Neuronal stem cell (in vitro differentiated cells): ENCODE results near the gene KLRC4.
A peak's percentile ranks its signal among the peaks of the same experiment; 100 is the strongest.

Experiments
- DNase-seq: peaks from one replicate; pipeline ENCODE4 v3.0.0-alpha.2; 2013; ENCODE audit warnings: low spot score
- H2AFZ ChIP-seq: one replicate; pipeline ENCODE4 v1.6.1; 2013; ENCODE audit warnings: mild to moderate bottlenecking, low read length, inconsistent platforms
- H2AK5ac ChIP-seq: 2 replicates; pipeline ENCODE4 v1.6.1; 2013; ENCODE audit warnings: low read depth, mild to moderate bottlenecking, inconsistent platforms, low read length, moderate library complexity, mixed read lengths
- H2BK120ac ChIP-seq: 2 replicates; pipeline ENCODE4 v1.6.1; 2013; ENCODE audit warnings: low read depth, mild to moderate bottlenecking, inconsistent platforms, low read length, moderate library complexity, mixed read lengths
- H2BK12ac ChIP-seq: one replicate; pipeline ENCODE4 v1.6.1; 2013; ENCODE audit warnings: low read length, inconsistent platforms
- H2BK15ac ChIP-seq: 2 replicates; pipeline ENCODE4 v1.6.1; 2013; ENCODE audit warnings: mild to moderate bottlenecking, low read length, inconsistent platforms, mixed read lengths
- H2BK5ac ChIP-seq: one replicate; pipeline ENCODE4 v1.6.1; 2013; ENCODE audit warnings: inconsistent platforms, mild to moderate bottlenecking, low read length, moderate library complexity
- H3K14ac ChIP-seq: one replicate; pipeline ENCODE4 v1.6.1; 2013; ENCODE audit warnings: low read length, inconsistent platforms
- H3K18ac ChIP-seq: 2 replicates; pipeline ENCODE4 v1.6.1; 2013; ENCODE audit warnings: low read length, inconsistent platforms
- H3K23ac ChIP-seq: 2 replicates; pipeline ENCODE4 v1.6.1; 2013; ENCODE audit warnings: low read depth, mild to moderate bottlenecking, mixed read lengths, low read length, inconsistent platforms; ENCODE audit not compliant: poor library complexity
- H3K27ac ChIP-seq: replicated peaks from 3 replicates; pipeline ENCODE4 v1.5.1; 2013; ENCODE audit warnings: low read length, inconsistent platforms
- H3K27me3 ChIP-seq, 3 experiments: 2 replicates each; pipeline ENCODE4 v1.6.1; 2013; ENCODE audit warnings: low read length in 3 of 3, mild to moderate bottlenecking in 2 of 3, inconsistent platforms in 1 of 3, low read depth in 1 of 3, mixed read lengths in 1 of 3, moderate library complexity in 1 of 3; ENCODE audit not compliant: control insufficient read depth in 3 of 3, insufficient read depth in 3 of 3
- H3K36me3 ChIP-seq, 2 donors: replicated peaks in 1 of 2; 2 replicates each; pipeline ENCODE4 v1.6.1; 2013; ENCODE audit warnings: low read length in 2 of 2; ENCODE audit not compliant: control insufficient read depth in 2 of 2, insufficient read depth in 2 of 2
- H3K4ac ChIP-seq: 2 replicates; pipeline ENCODE4 v1.6.1; 2013; ENCODE audit warnings: inconsistent platforms, mild to moderate bottlenecking, low read length, moderate library complexity
- H3K4me1 ChIP-seq, 2 donors: 1 replicate in 1 of 2; 2 replicates in 1 of 2; pipeline ENCODE4 v1.6.1; 2013; ENCODE audit warnings: low read length in 2 of 2, low read depth in 1 of 2; ENCODE audit not compliant: control insufficient read depth in 2 of 2, insufficient read depth in 1 of 2
- H3K4me2 ChIP-seq: one replicate; pipeline ENCODE4 v1.6.1; 2013; ENCODE audit warnings: mild to moderate bottlenecking, low read length, inconsistent platforms; ENCODE audit not compliant: insufficient read depth, poor library complexity, severe bottlenecking
- H3K4me3 ChIP-seq, 2 donors: 2 replicates each; pipeline ENCODE4 v1.5.1; 2013; ENCODE audit warnings: low read length in 2 of 2, mild to moderate bottlenecking in 2 of 2, inconsistent platforms in 1 of 2, moderate library complexity in 1 of 2
- H3K79me1 ChIP-seq: one replicate; pipeline ENCODE4 v1.6.1; 2013; ENCODE audit warnings: low read depth, mild to moderate bottlenecking, inconsistent platforms, low read length, moderate library complexity
- H3K9ac ChIP-seq: one replicate; pipeline ENCODE4 v1.6.1; 2013; ENCODE audit warnings: mild to moderate bottlenecking, low read depth, low read length, inconsistent platforms; ENCODE audit not compliant: poor library complexity
- H3K9me3 ChIP-seq, 2 donors: replicated peaks in 1 of 2; 2 replicates each; pipeline versions ENCODE3 to v1.6.1; 2013; ENCODE audit warnings: low read length in 2 of 2, mild to moderate bottlenecking in 2 of 2, inconsistent platforms in 1 of 2, low read depth in 1 of 2, mixed read lengths in 1 of 2, moderate library complexity in 1 of 2; ENCODE audit not compliant: control insufficient read depth in 2 of 2, insufficient read depth in 1 of 2
- H4K8ac ChIP-seq: one replicate; pipeline ENCODE4 v1.6.1; 2013; ENCODE audit warnings: low read depth, mild to moderate bottlenecking, inconsistent platforms, low read length, moderate library complexity
- H4K91ac ChIP-seq: one replicate; pipeline ENCODE4 v1.6.1; 2013; ENCODE audit warnings: low read length, low read depth, mild to moderate bottlenecking, inconsistent platforms; ENCODE audit not compliant: poor library complexity
- WGBS, 2 donors: extraction: QIAGEN DNeasy Blood & Tissue Kit; methylation state at CpG; one replicate each; pipeline ENCODE4 v1.1.7; 2013; ENCODE audit warnings: missing lambda C conversion rate in 2 of 2, mixed read lengths in 1 of 2; ENCODE audit not compliant: insufficient read length in 2 of 2, insufficient replicate concordance in 1 of 2; ENCODE audit errors: extremely low coverage in 2 of 2; 5-methylcytosine and 5-hydroxymethylcytosine counted together

Gene KLRC4

GRCh38 chr12:10363914-10364814 is 45.4 kb downstream of the KLRC4 start:
- DNase-seq: no peak
- Histone ChIP-seq H2AFZ (peak overlapping the region; percentile 94), H3K27me3 (no peaks in the 10 kb centered on the region), H2BK12ac (peak overlapping the region; percentile 59), H3K27ac (no peak overlapping the region), H3K23ac (peak overlapping the region; percentile 44), H3K14ac (peak overlapping the region; percentile 71), H4K91ac (peak overlapping the region; percentile 5), H3K79me1 (no peaks in the 10 kb centered on the region), H3K9ac (peak overlapping the region; percentile 50), H3K4ac (no peak overlapping the region), H2BK120ac (no peak overlapping the region), H2BK15ac (peak overlapping the region; percentile 67), H3K18ac (peak overlapping the region; percentile 85), H3K9me3 (peaks cover 0 to 4% of the 10 kb centered on the region in 2 donors), H4K8ac (no peak overlapping the region), H2BK5ac (no peak overlapping the region), H3K4me3 (peak overlapping the region in 1 of 2 donors; percentile 70), H3K36me3 (no peaks in the 10 kb centered on the region), H2AK5ac (no peak overlapping the region), H3K4me1 (peaks cover 7 to 26% of the 10 kb centered on the region in 2 donors), H3K4me2 (peak overlapping the region; percentile 73)
- no CpG with 5 or more reads among the region's 19 CpGs for WGBS, 2 donors

- H3K27me3 ChIP-seq: no peaks in the 10 kb centered on the region
- peak overlapping the region; percentile 11 for H2BK15ac ChIP-seq
- peak overlapping the region; percentile 59 for H2BK12ac ChIP-seq
- peaks cover 0 to 4% of the 10 kb centered on the region in 2 donors for H3K9me3 ChIP-seq
- H2AFZ ChIP-seq: peak overlapping the region; percentile 94
- H3K14ac ChIP-seq: no peak overlapping the region
- WGBS, 2 donors: no CpG with 5 or more reads among the region's 5 CpGs
- H3K4me2 ChIP-seq: peak overlapping the region; percentile 14
- H4K91ac ChIP-seq: no peak overlapping the region
- H3K18ac ChIP-seq: peak overlapping the region; percentile 38
- no peak for DNase-seq
- H3K4me1 ChIP-seq: peaks cover 7 to 26% of the 10 kb centered on the region in 2 donors
- no peaks in the 10 kb centered on the region for H3K36me3 ChIP-seq
- H2BK5ac ChIP-seq: no peak overlapping the region
- H4K8ac ChIP-seq: no peak overlapping the region
- H3K4ac ChIP-seq: no peak overlapping the region
- no peak overlapping the region for H3K23ac ChIP-seq
- no peak overlapping the region for H2AK5ac ChIP-seq
- no peak overlapping the region for H3K27ac ChIP-seq
- no peaks in the 10 kb centered on the region for H3K79me1 ChIP-seq
- H2BK120ac ChIP-seq: no peak overlapping the region
- no peak overlapping the region for H3K9ac ChIP-seq
- no peak overlapping the region for H3K4me3 ChIP-seq
These were observed 46.0 kb downstream of the KLRC4 start for GRCh38 chr12:10363658-10363913.

GRCh38 chr12:10362828-10363657 is 46.5 kb downstream of the KLRC4 start:
- Histone ChIP-seq H3K36me3 (no peaks in the 10 kb centered on the region), H2BK120ac (no peak overlapping the region), H2BK5ac (no peak overlapping the region), H3K18ac (no peak overlapping the region), H3K27me3 (no peaks in the 10 kb centered on the region), H4K8ac (no peak overlapping the region), H3K14ac (no peak overlapping the region), H4K91ac (no peak overlapping the region), H3K4me2 (no peak overlapping the region), H3K79me1 (no peaks in the 10 kb centered on the region), H3K4me1 (peaks cover 7 to 26% of the 10 kb centered on the region in 2 donors), H3K4ac (no peak overlapping the region), H3K23ac (no peak overlapping the region), H3K4me3 (no peak overlapping the region), H2AK5ac (no peak overlapping the region), H3K27ac (no peak overlapping the region), H2BK12ac (no peak overlapping the region), H2AFZ (peak overlapping the region; percentile 94), H3K9ac (no peak overlapping the region), H2BK15ac (no peak overlapping the region), H3K9me3 (peaks cover 0 to 4% of the 10 kb centered on the region in 2 donors)
- no peak for DNase-seq
- WGBS, 2 donors: no CpG with 5 or more reads among the region's 9 CpGs

- Histone ChIP-seq H3K4me1 (peaks cover 7 to 26% of the 10 kb centered on the region in 2 donors), H2BK12ac (no peak overlapping the region), H3K9me3 (peaks cover 0 to 4% of the 10 kb centered on the region in 2 donors), H3K18ac (no peak overlapping the region), H2BK120ac (no peak overlapping the region), H2AK5ac (no peak overlapping the region), H3K79me1 (no peaks in the 10 kb centered on the region), H3K23ac (no peak overlapping the region), H4K8ac (no peak overlapping the region), H4K91ac (no peak overlapping the region), H2BK15ac (no peak overlapping the region), H2BK5ac (no peak overlapping the region), H3K9ac (no peak overlapping the region), H2AFZ (no peak overlapping the region), H3K27ac (no peak overlapping the region), H3K27me3 (no peaks in the 10 kb centered on the region), H3K4me3 (no peak overlapping the region), H3K4me2 (no peak overlapping the region), H3K36me3 (no peaks in the 10 kb centered on the region), H3K14ac (no peak overlapping the region), H3K4ac (no peak overlapping the region)
- no peak for DNase-seq
- no CpG with 5 or more reads among the region's 3 CpGs for WGBS, 2 donors
These were observed 47.2 kb downstream of the KLRC4 start for GRCh38 chr12:10362325-10362724.
